ENCODE results near the gene METTL26.

METTL26 gene

DNA sequence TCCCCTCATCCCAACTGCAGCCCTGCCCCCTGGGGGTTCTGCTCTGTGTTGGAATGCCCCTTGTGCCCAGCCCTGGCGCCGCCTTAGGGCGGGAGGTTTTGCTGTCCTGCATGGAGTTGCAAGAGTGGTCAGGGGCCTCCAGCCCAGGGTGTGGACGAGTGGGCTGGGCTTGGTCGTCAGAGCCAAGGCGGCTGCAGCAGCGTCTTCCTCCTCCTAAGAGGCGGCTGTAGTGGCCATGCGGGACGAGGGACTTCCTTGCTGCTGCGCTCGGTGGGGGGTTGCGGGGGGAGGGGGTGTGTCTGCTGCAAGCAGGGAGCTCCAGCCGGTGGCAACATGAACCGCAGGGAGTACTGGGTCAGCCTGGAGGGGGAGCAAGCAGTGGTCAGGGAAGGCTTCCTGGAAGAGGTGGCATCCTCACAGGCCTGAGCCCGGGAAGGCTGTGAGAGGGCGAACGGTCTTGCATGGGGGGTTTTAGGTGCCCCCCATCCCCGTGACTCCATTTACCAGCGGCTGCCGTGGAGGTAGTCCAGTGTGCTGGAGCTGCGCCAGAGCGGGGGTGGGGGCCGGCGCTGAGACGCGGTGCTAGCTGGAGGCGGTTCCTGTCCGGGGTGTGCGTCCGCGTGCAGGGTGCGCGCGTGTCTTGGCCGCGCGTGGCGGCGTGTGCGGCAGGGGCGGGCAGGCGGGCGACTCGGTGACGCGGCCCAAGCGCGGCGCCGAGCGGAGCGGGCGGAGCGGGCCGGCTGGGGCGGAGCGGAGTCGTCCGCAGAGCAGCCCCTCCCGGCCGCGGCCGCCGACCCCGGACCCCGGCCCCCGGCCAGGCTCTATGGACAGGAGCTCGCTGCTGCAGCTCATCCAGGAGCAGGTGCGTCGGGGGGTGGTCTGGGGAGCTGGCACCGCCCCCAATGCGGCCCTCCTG is 39.1 kb upstream of the METTL26 start, which contains the start of gene RHBDL1:
Gene RHBDL1, plus strand, starts transcription at position 704 of the 916 bp plus-strand sequence. Its CDS starts 120 bp downstream, at position 824.
- DNase-seq (ENCODE audit: low read depth in 2 of 2): no peak

DNA sequence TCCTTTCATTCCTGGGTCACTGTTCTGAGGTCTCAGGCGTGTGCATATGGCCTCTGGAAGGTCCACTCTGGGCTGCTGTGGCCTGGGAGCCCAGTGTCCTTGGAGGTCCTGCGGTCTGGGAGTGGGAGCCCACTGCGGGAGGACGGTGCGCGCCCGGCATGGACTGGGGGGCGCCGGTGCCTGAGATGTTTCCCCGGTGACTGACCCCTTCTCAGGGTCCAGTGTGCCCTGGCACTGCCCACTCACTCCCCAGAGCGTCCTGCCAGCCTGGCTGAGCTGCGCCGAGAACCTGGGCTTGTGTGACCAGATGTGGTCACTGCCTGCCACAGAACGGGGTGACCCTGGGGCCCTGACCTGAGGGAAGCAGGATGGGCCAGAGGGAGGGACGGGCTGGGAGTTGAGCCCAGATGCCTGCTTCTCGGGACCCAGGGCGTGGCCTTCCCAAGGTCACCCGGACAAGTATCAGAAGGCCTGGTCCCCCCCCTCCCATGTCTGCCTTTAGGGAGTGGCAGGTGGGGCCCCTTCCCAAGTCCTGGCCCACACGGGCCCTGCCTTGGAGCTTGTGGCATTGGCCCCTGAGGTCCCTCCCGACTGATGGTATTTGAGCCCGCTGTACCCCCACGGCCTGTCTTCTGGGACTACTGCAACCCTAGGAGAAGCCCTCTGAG is 38.2 kb upstream of the METTL26 start:
- DNase-seq (ENCODE audit: low read depth in 2 of 2): no peak

DNA sequence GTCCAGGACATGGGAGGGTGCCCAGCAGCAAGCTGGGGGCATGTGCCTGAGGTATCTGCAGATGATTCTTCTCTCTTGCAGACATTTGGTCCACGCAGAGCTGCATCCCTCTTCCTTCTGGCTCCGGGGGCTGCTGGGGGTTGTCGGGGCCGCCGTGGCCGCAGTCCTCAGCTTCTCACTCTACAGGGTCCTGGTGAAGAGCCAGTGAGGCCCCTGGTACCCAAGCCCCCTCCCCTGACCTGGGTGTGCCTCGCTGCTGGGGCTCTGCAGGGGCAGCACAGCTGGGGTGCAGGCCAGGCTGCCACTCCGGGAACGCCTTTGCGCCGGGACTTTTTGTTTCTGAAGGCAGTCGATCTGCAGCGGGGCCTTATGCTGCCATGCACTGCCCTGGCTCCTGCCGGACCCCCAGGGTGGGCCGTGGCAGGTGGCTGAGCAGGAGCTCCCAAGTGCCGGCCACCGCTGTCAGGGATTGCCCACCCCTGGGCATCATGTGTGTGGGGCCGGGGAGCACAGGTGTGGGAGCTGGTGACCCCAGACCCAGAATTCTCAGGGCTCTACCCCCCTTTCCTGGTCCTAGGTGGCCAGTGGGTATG is 37.4 kb upstream of the METTL26 start:
- no peak for DNase-seq (ENCODE audit: low read depth in 2 of 2)

DNA sequence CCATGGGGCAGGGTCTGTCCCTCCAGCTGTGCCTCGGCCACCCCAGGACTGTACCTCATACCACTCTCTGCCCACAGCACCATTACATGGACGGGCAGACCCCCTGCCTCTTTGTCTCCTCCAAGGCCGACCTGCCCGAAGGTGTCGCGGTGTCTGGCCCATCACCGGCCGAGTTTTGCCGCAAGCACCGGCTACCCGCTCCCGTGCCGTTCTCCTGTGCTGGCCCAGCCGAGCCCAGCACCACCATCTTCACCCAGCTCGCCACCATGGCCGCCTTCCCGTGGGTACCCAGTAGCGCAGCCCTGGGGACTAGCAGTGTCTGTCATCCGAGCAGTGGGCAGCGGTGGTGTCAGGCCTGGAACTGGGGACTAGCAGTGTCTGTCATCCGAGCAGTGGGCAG is 36.7 kb upstream of the METTL26 start:
- DNase-seq (ENCODE audit: low read depth in 2 of 2): no peak

DNA sequence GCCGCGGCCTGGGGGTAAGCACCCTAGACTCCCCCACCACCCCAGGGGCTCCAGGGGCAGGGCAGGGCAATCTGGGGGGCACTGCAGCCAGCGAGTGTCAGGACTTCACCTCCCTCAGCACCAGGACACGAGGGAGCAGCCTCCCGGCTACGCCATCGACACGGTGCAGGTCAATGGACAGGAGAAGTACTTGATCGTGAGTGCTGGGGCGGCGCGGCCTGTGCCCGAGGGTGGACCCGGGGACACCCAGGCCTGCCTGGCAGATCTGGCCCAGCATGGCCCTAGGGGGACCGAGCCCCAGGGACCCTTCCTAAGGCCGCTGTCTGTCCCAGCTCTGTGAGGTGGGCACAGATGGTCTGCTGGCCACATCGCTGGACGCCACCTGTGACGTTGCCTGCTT is 36.3 kb upstream of the METTL26 start:
- DNase-seq (ENCODE audit: low read depth in 2 of 2): no peak

DNA sequence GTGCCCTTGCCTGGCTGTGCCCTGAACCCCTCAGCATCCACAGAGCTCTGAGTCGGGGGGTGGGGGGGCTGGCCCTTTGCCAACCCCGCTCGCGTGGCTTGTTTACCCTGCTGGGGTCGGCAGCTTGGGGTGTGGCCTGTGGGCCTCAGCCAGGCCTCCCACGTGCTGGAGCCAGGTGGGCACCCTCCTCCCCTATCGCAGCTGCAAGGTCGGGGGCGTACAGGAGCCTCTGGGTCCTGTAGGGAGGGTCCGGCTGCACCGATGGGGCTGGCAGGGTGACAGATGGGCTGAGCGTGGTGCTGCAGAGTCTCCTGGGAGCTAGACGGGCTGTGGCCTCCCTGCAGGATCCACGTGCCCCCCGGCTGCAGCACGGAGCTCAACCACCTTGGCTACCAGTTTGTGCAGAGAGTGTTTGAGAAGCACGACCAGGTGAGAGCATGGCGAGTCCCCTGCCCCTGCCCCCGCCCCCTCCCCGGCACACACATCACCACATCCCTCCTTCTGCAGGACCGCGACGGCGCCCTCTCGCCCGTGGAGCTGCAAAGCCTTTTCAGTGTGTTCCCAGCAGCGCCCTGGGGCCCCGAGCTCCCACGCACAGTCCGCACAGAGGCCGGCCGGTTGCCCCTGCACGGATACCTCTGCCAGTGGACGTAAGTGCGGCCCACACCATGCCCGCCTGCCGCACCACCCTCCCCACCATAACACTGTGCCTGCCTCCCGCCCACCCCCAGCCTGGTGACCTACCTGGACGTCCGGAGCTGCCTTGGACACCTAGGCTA is 35.4 kb upstream of the METTL26 start:
- no peak for DNase-seq (ENCODE audit: low read depth in 2 of 2)

DNA sequence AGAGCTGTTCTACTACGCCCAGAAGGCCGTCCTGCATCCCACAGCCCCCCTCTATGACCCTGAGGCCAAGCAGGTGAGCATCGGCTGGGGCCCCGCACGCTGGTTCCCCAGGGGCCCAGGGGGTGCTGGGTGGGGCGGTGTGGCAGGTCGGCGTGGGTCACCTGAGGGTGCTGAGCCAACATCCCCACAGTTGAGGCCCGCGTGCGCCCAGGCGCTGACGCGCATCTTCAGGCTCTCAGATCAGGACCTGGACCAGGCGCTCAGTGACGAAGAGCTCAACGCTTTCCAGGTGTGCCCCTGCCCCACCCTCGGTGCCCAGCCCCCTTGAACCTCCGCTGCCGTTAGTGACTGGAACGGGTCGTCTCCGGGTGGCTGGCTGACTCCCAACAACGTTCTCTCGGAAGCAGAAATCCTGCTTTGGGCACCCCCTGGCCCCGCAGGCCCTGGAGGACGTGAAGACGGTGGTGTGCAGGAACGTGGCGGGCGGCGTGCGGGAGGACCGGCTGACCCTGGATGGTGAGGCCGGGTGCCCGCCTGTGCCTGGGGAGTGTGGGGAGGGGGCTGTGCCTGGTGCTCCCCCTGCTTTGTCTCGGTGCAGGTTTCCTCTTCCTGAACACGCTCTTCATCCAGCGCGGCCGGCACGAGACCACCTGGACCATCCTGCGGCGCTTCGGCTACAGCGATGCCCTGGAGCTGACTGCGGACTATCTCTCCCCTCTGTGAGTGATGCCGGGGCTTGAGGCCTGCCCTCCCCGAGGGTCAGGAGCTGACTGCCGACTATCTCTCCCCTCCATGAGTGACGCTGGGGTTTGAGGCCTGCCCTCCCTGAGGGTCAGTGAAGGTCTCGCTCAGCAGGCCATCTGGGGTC is 34.6 kb upstream of the METTL26 start:
- DNase-seq (ENCODE audit: low read depth in 2 of 2): no peak

DNA sequence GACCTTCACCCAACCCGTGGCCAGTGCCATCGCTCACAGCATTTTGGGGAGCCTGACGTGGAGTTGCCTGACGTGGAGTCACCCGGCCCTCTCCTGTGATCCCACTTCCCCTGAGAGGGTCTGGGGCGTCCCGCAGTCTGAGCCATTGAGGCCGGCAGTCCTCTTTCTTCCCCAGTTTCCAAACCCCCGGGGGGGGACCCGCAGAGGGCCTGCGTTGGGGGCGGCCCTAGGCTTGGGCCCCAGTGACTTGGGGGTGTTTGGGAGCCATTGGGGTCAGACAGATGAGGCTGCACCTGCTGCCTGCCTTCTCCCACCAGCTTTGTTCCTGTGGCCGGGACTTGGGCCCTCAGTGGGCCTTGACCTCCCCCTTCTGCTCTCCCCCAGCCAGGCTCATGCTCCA is 33.6 kb upstream of the METTL26 start:
- DNase-seq (ENCODE audit: low read depth in 2 of 2): no peak

DNA sequence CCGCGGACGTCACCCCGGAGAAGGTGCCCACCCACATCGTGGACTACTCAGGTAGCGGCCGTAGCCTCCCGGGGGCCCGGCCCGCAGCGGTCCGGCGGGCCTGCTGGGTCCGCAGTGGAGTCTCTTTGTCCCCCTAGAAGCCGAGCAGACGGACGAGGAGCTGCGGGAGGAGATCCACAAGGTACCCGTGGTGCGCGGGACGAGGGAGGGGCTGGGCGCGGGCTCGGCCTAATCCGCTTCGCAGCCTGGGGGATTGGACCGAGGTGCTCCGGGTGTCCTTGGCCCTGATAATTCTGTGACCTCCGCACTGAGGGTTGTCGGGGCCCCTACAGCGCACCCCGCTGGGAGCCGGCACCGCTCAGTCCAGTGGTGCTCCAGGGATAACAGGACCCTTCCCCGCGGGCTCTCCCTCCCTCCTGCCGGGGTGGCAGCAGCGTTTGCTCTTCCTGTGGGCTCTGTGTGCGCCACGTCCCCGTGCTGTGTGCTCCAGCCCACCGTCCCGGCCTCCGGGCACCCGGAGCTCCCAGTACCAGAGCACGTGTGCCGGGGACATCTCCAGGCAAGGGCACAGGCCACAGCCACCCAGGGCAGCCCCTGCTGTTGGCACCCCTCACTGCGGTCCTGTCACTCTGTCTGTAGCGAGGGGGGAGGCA is 32.5 kb upstream of the METTL26 start:
- DNase-seq (ENCODE audit: low read depth in 2 of 2): no peak

DNA sequence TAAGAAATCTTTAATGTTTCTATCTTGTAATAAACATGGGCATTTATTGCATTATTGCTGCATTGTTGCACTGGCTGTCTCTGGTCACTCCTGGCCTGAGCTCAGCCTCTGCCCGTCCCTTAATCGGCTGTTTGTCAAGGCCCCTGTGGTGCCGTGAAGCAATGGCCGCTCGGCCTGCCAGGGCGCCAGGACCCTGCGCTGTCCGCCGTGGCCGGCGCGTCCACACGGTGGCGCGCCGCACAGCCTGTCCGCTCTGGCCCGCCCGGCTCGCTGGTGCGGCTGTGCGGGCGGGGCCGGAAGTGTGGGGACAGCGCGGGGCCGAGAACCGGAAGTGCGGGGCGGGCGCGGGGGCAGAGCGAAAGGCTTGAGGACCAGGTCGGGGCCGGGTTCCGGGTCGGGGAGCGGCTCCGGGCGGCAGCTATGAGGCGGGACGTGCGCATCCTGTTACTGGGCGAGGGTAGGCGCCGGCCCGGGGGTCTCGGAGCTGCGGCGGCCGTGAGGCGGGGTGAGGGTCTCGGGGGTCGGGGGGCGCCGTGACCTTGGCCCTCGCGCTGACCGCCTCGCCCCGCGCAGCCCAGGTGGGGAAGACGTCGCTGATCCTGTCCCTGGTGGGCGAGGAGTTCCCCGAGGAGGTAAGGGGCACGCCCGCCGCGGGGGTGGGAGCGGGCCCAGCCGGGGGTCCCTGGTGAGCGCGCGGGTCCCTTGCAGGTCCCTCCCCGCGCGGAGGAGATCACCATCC is 31.8 kb upstream of the METTL26 start, which contains the start of gene RHOT2:
Gene RHOT2, plus strand, starts transcription at position 353 of the 739 bp plus-strand sequence. Its CDS starts 68 bp downstream, at position 421.
- peak; percentile 80 to 88 for DNase-seq (ENCODE audit: low read depth in 2 of 2)

DNA sequence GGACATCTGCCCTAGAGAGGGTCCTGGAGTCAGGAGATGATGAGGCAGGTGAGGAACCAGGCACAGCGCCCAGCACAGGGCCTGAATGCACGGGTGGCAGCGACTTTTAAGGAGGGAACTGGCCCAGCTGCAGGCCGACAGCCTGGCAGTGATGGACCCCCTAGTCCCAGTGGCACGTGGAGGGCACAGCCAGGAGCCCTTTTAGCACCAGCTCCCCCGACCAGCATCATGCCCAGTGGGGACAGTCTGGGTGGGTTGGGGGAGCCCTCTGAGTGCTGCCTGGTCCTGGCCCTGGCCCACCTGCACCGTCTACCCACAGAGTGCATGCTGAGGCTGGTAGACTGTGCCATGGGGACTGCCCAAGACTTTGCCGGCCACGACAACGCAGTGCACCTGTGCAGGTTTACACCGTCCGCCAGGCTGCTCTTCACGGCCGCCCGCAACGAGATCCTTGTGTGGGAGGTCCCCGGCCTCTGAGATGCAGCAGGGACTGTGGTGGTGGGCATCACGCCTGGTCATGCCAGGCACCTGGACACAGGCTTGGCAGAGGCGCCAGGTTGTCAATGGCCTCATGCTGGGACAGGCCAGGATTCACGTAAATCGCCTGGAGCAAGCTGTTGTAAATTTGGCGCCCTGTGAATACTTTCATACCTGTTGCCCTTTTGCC is 31.1 kb upstream of the METTL26 start:
- no peak for DNase-seq (ENCODE audit: low read depth in 2 of 2)

DNA sequence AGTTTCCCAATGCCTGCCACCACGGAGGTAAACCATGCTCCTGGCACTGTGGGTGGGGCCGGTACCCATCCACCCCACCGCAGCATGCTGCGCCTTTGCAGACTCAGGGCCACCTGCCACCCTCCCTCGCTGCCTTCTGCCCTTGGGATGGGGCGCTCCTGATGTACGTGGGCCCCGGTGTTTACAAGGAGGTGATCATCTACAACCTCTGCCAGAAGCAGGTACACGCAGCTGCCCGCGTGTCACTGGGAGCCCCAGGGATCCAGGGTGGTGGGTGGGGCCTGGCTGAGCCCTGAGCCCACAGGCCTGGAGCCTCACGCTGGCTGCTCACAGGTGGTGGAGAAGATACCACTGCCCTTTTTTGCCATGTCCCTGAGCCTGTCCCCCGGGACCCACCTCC is 30.5 kb upstream of the METTL26 start:
- DNase-seq (ENCODE audit: low read depth in 2 of 2): no peak

DNA sequence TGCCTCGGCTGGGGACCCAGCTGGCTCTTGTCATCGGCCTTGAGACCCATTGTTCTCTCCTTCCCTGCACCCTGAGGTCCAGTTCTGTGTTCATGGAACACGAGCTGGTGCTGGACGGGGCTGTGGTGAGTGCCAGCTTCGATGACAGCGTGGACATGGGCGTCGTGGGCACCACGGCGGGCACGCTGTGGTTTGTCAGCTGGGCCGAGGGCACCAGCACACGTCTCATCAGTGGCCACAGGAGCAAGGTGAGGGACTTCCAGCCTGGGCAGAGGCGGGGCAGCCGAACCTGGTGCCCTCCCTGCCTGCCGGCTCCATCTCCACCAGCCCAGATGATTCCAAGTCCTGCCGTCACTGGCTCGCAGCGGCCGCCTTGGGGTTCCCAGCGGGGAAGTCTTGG is 26.5 kb upstream of the METTL26 start:
- DNase-seq (ENCODE audit: low read depth in 2 of 2): no peak

DNA sequence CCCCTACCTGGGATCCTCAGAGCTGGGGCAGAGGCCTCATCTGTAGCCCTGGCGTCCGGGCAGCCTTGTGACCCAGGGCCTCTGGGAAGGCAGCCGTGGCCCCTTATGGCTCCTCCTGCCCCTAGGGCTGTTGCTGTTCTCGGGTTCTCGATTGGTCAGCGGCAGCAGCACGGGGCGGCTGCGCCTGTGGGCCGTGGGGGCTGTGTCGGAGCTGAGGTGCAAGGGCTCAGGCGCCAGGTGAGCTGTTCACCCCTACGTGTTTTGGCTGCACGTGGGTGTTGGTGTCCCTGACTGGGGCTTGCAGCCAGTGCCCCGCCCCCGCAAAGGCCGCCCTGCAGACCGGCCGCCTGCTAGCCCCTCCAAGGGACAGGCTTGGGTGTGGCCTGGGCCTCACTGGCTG is 26.0 kb upstream of the METTL26 start:
- no peak for DNase-seq (ENCODE audit: low read depth in 2 of 2)

DNA sequence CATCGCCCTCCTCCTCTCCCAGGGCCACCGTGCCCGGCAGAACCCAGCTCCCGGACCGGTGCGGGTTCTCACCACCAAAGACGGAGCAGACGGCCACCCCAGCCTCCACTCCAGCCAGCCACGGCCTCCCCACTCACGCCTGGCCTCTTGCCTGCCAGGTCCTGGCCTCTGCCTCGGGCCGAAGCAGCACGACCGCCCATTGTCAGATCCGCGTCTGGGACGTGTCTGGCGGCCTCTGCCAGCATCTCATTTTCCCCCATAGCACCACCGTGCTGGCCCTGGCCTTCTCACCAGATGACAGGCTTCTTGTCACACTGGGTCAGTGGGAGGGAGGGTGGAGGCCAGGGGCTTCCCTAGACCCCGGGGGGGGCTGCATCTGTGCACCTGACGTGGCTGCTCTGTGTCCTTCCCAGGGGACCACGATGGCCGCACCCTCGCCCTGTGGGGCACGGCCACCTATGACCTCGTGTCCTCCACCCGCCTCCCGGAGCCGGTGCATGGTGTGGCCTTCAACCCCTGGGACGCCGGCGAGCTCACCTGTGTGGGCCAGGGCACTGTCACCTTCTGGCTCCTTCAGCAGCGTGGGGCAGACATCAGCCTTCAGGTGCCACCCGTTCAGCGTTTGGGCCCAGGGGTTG is 25.2 kb upstream of the METTL26 start:
- DNase-seq (ENCODE audit: low read depth in 2 of 2): no peak

DNA sequence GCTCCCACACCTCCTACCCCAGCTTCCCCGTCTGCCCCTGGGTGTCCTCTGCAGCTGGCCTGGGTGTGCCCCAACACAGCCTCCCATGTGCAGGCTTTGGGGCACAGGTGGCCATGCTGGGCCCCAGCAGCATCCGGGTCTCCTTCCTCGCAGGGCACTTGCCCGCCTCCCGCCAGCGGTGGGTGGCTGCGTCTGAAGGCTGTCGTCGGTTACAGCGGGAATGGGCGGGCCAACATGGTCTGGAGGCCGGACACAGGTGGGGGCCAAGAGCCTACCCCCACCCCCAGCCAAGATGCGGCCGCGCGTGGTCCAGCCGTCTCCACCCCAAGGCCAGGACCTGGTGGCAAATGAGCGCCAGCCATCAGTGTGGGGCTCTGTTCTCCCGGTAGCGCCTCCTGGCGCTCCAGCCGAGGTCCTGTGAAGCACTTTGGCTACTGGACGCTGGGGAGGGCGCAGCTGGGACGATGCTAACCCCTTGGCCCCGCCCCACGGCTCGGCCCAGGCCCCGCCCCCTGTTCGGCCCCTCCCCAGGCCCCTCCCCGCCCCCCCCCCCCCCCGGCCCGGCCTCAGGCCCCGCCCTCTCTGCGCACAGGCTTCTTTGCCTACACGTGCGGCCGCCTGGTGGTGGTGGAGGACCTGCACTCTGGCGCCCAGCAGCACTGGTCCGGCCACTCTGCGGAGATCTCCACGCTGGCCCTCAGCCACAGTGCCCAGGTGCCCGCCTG is 24.5 kb upstream of the METTL26 start:
- peak; percentile 36 to 50 for DNase-seq (ENCODE audit: low read depth in 2 of 2)

DNA sequence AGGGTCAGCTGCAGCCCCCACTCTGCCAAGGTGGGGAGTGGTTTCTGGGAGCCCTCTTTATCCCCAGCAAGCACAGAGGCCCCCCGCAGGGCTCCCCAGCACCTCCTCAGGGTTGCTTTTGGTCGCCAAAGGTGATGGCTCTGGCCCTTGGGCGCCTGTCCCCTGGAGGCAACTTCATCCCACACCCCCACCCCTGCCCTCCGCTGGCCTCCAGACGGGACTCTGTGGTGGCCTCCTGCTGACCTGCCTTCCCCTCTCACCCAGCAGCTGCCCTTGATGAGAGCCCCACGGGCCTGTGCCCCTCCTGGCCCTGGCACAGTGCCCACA is 24.0 kb upstream of the METTL26 start:
- DNase-seq (ENCODE audit: low read depth in 2 of 2): no peak

DNA sequence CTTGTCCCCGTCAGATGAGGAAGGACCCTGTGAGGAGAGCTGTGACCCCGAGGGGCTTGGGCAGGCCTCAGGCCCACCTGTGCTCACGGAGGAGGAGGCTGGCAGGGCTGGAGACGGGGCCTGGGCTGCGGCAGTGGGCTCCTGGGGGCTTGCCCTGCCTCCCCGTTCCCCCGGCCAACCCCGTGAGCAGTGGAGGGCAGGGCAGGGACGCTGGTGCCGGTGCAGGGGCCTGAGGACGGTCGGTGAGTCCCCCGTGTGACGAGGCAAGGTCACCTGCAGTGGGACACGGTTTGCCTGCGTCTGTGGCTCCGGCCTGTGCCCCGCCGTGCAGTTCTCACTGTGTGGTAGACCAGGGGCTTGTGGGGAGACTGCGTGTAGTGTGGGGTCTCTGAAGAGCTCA is 23.5 kb upstream of the METTL26 start:
- DNase-seq (ENCODE audit: low read depth in 2 of 2): no peak

Measured in stimulated activated CD4-positive, alpha-beta T cell treated with anti-CD3 and anti-CD28 coated beads, Interleukin-1b, Interleukin-23, amount 100 ng/mL, for 1 hour (primary cell).